Activated naive CD4-positive, alpha-beta T cell treated with anti-CD3 and anti-CD28 coated beads for 36 hours (primary cell): ENCODE data around the gene PYGO1. TPM values are rescaled to one million over a fixed set of nuclear protein-coding genes. Genes with fewer than 3 reads are reported as not detected.

Source experiments
- CTCF ChIA-PET: fragments of 350-600 bp; sonication (Branson Sonifier 250); formaldehyde crosslinking; loops from one replicate; lab custom pipeline; 2021; ENCODE audit warnings: antibody characterized with exemption; lab: Charles Lee
- DNase-seq: peaks from one replicate; pipeline ENCODE4 v3.0.0-alpha.2; 2020
- H3K27ac Mint-ChIP-seq: one replicate; pipeline ENCODE4 v1.8.0; 2021; ENCODE audit warnings: mild to moderate bottlenecking, mixed read lengths
- H3K27me3 Mint-ChIP-seq: one replicate; pipeline ENCODE4 v1.8.0; 2021; ENCODE audit warnings: low read depth, mixed read lengths
- H3K36me3 Mint-ChIP-seq: one replicate; pipeline ENCODE4 v1.8.0; 2021; ENCODE audit warnings: low read depth, mixed read lengths
- H3K4me1 Mint-ChIP-seq: one replicate; pipeline ENCODE4 v1.8.0; 2021; ENCODE audit warnings: low read depth, mixed read lengths
- H3K4me3 Mint-ChIP-seq: one replicate; pipeline ENCODE4 v1.8.0; 2021; ENCODE audit warnings: mild to moderate bottlenecking, moderate library complexity, mixed read lengths
- H3K9me3 Mint-ChIP-seq: one replicate; pipeline ENCODE4 v1.8.0; 2021; ENCODE audit warnings: mixed read lengths
- intact Hi-C: fragments of 100-400 bp; cut with micrococcal nuclease; formaldehyde crosslinking; loops from one replicate; pipeline ENCODE4 v1.15.1; 2023
- total RNA-seq, 2 experiments: library from RNA; stranded (reverse); gene quantifications; one replicate each; pipeline ENCODE4 v1.2.3, GENCODE V29; 2021

Gene PYGO1
- total RNA-seq, 2 experiments from 2014 or later: not detected

DNA sequence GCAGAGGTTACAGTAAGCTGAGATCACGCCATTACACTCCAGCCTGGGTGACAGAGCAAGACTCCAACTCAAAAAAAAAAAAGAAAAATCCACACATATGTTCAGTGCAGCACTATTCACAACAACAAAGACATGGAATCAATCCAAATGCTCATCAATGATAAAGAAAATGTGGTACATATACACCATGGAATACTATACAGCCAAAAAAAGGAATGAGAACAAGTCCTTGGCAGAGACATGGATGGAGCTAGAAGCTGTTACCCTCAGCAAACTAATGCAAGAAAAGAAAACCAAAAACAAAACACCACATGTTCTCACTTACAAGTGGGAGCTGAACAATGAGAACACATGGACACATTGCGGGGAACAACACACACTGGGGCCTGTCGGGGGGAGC, 25.5 kb downstream of the PYGO1 start:
- no peak overlapping the region for H3K27ac Mint-ChIP-seq
- no peaks in the 10 kb centered on the region for H3K4me1 Mint-ChIP-seq
- CTCF ChIA-PET: no interaction called here
- H3K36me3 Mint-ChIP-seq: no peaks in the 10 kb centered on the region
- intact Hi-C loops: no loop called here
- H3K27me3 Mint-ChIP-seq: peaks cover 6% of the 10 kb centered on the region
- H3K4me3 Mint-ChIP-seq: no peak overlapping the region
- H3K9me3 Mint-ChIP-seq: peaks cover 9% of the 10 kb centered on the region
- DNase-seq: no peak

DNA sequence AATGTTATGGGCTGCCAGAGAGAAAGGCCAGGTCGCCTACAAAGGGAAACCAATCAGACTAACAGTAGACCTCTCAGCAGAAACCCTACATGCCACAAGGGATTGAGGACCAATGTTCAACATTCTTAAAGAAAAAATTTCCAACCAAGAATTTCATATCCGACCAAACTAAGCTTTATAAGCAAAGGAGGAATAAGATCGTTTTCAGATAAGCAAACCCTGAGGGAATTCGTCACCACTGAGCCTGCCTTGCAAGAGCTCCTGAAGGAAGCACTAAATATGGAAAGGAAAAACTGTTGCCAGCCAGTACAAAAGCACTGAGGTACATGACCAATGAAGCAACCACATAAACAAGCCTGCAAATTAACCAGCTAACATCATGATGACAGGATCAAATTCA, 33.1 kb downstream of the PYGO1 start:
- H3K27me3 Mint-ChIP-seq: peaks cover 14% of the 10 kb centered on the region
- CTCF ChIA-PET: no interaction called here

DNA sequence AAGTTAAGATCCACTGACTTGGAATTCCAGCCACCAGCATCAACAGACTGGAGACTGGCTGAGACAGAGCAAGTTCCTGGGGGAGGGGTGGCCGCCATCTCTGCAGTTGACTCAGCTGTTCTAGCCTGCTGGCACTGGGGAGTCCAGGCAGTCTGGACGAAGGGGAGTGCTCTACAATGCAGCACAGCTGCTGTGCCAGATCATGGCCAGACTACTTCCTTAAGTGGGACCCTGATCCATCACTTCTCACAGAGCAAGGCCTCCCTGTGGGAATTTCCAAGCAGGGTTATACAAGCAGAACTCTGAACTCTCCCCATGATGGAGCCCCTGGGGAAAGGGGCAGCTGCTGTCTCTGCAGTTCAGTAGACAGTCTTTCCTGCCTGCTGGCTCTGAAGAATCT, 35.2 kb downstream of the PYGO1 start:
- Mint-ChIP-seq H3K4me1 (no peaks in the 10 kb centered on the region), H3K27ac (no peak overlapping the region), H3K27me3 (peaks cover 18% of the 10 kb centered on the region), H3K36me3 (peaks cover 10% of the 10 kb centered on the region), H3K4me3 (no peak overlapping the region), H3K9me3 (peaks cover 24% of the 10 kb centered on the region)
- no peak for DNase-seq
- CTCF ChIA-PET: no interaction called here
- intact Hi-C loops: no loop called here

More for the DNA sequence above, 33.1 kb downstream of the PYGO1 start:
- Mint-ChIP-seq H3K4me1 (no peaks in the 10 kb centered on the region), H3K27ac (no peak overlapping the region), H3K4me3 (no peak overlapping the region), H3K9me3 (peaks cover 25% of the 10 kb centered on the region), H3K36me3 (peaks cover 10% of the 10 kb centered on the region)
- intact Hi-C loops: no loop called here
- DNase-seq: no peak

DNA sequence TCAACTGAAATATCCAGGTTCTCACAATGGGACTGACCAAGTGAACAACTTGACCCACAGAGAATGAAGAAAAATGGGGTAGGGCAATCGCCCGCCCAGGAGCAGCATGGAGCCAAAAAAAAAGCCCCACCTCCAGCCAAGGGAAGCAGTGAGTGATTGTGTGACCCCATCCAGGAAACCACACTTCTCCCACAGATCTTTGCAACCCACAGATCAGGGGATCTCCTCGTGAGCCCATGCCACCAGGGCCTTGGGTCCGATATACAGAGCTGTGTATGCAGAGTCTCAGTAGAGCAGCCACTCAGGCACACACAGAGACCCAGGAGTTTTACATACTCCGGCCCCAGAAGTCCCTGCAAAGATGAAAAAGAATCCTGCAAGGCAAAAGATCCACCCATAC, 35.7 kb downstream of the PYGO1 start:
- no peak for DNase-seq
- no peaks in the 10 kb centered on the region for H3K4me1 Mint-ChIP-seq
- CTCF ChIA-PET: no interaction called here
- H3K9me3 Mint-ChIP-seq: peaks cover 24% of the 10 kb centered on the region
- peaks cover 18% of the 10 kb centered on the region for H3K27me3 Mint-ChIP-seq
- H3K4me3 Mint-ChIP-seq: no peak overlapping the region
- H3K36me3 Mint-ChIP-seq: peaks cover 10% of the 10 kb centered on the region
- intact Hi-C loops: no loop called here
- no peak overlapping the region for H3K27ac Mint-ChIP-seq

DNA sequence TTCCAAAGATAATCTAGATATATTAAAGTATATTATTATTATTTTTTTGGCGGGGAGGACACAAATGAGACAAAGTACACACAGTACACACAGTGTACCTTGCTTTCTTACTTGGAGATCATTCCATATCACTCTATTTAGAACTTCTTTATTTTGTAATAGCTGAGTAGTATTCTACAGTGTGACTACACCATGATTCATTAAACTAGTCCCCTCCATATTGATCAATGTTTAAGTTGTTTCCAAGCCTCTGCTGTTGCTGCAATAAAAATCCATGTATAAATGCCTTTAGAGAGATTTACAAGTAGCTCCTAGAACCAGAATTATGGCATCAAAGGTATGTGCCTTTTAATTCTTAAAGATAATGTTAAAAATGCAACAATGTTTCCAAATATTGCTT, 38.8 kb downstream of the PYGO1 start:
- H3K9me3 Mint-ChIP-seq: peaks cover 5% of the 10 kb centered on the region
- CTCF ChIA-PET: no interaction called here
- H3K27ac Mint-ChIP-seq: no peak overlapping the region
- DNase-seq: no peak
- H3K36me3 Mint-ChIP-seq: peaks cover 2% of the 10 kb centered on the region
- no peaks in the 10 kb centered on the region for H3K4me1 Mint-ChIP-seq
- intact Hi-C loops: no loop called here
- H3K27me3 Mint-ChIP-seq: peaks cover 15% of the 10 kb centered on the region
- no peak overlapping the region for H3K4me3 Mint-ChIP-seq

DNA sequence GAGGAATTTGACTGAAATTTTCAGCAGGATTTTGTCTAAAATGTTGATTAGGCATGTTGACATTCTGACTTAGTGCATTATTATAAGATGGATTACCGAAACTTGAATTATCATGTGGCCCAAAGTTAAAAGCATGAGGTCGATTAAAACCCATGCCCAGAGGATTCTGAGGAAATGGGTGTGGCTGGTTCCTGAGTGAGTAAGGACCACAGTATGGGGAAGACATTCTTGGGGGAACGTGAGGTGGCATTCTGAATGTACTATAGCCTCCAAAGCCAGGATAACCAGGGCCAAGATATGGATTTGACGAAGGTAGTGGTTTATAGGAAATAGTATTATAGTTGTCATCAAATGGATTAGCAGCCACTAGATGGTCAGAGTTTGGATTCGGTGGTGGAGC, 41.4 kb downstream of the PYGO1 start:
- CTCF ChIA-PET: no interaction called here
- no peaks in the 10 kb centered on the region for H3K9me3 Mint-ChIP-seq
- H3K4me1 Mint-ChIP-seq: no peaks in the 10 kb centered on the region
- H3K4me3 Mint-ChIP-seq: no peak overlapping the region
- H3K27me3 Mint-ChIP-seq: peaks cover 13% of the 10 kb centered on the region
- no peak overlapping the region for H3K27ac Mint-ChIP-seq
- no peak for DNase-seq
- intact Hi-C loops: no loop called here
- H3K36me3 Mint-ChIP-seq: no peaks in the 10 kb centered on the region

DNA sequence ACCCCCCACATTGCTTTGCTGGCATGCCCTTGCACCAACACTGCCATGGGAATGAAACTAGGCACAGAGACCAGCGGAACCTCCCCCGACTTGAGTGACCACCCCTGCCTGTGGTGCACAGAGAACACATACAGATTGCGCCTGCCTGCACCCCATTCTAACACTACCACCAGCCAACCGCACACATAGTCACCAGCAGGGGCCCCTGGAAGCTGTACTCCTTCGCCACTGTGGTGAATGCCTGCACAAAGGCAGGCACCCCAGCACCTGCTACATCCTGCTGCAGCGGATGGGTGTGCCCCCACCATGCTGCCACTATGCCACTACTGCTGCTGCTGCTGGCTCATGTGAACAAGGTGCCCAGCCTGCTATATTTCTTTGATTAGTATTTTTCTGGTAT, 52.7 kb downstream of the PYGO1 start:
- Mint-ChIP-seq H3K36me3 (no peaks in the 10 kb centered on the region), H3K9me3 (no peaks in the 10 kb centered on the region), H3K27me3 (no peaks in the 10 kb centered on the region), H3K4me3 (no peak overlapping the region), H3K27ac (no peak overlapping the region), H3K4me1 (no peaks in the 10 kb centered on the region)
- CTCF ChIA-PET: no interaction called here
- intact Hi-C loops: no loop called here
- no peak for DNase-seq

DNA sequence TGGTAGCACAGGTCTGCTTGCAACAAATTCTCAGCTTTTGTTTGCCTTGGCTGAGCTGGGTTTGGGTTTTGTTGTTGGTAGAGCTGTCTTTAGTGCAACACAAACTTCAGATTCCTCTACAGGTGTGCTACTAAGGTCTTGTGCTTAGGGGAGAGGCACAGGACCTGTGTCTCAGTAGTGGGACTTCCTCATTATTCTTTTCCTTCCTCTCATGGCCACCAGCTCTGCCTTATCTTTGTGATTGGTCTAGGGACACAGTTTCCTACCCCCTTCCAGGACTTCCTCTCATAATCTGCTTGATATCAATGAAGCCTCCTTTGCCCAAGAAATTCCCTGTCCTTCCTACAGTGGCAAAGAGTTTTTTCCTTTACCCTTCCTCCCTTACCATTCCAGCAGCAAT, 55.2 kb downstream of the PYGO1 start:
- Mint-ChIP-seq H3K9me3 (no peaks in the 10 kb centered on the region), H3K27me3 (no peaks in the 10 kb centered on the region), H3K36me3 (no peaks in the 10 kb centered on the region), H3K4me1 (no peaks in the 10 kb centered on the region), H3K4me3 (no peak overlapping the region), H3K27ac (no peak overlapping the region)
- CTCF ChIA-PET: interaction anchor here (0.6 kb wide), 1 partner anchor 54 kb away, joined by 3 read pairs; no protein-coding TSS in a partner anchor
- intact Hi-C loops: no loop called here
- DNase-seq: no peak

DNA sequence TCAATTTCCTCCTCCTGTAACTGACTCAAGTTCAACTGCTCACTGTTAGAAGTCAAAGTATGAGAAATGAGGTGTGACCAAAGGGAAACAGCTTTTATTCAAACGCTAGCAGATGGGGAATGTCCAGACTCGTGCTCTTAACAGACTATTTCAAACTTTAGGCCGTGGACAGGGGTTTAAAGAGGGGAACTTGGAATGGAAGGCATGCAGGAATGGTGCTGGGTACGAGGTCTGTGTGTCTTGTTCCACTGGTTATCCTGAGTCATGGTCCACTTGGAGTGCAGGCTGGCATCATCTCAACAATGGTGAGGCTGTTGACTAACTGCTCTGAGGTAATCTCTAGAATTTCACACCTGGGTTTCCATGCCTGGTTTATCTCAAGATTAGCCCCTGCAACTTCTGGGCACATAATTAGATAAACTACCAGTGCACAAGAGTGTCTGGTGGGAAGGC, 57.3 kb downstream of the PYGO1 start:
- no peaks in the 10 kb centered on the region for H3K4me1 Mint-ChIP-seq
- H3K27me3 Mint-ChIP-seq: peaks cover 4% of the 10 kb centered on the region
- H3K36me3 Mint-ChIP-seq: no peaks in the 10 kb centered on the region
- DNase-seq: no peak
- H3K9me3 Mint-ChIP-seq: no peaks in the 10 kb centered on the region
- intact Hi-C loops: no loop called here
- CTCF ChIA-PET: no interaction called here
- no peak overlapping the region for H3K27ac Mint-ChIP-seq
- no peak overlapping the region for H3K4me3 Mint-ChIP-seq

DNA sequence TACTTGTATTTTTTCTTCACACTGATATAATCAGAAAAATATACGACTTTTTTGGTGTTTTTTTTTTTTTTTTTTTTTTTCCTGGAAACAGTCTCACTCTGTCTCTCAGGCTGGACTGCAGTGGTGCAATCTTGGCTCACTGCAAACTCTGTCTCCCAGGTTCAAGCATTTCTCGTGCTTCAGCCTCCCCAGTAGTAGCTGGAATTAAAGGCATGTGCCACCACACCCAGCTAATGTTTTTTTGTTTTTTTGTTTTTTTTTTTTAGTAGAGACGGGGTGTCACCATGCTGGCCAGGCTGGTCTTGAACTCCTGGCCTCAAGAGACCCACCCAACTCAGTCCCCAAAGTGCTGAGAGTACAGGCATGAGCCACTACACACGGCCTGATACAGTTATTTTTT, 59.3 kb downstream of the PYGO1 start:
- Mint-ChIP-seq H3K27ac (no peak overlapping the region), H3K4me3 (no peak overlapping the region), H3K27me3 (peaks cover 15% of the 10 kb centered on the region), H3K36me3 (no peaks in the 10 kb centered on the region), H3K9me3 (no peaks in the 10 kb centered on the region), H3K4me1 (no peaks in the 10 kb centered on the region)
- intact Hi-C loops: loop anchor here (10.0 kb wide), 1 partner anchor 316 kb away; no protein-coding TSS in a partner anchor
- DNase-seq: no peak
- CTCF ChIA-PET: interaction anchor here (0.8 kb wide), 1 partner anchor 317 kb away, joined by 6 read pairs; no protein-coding TSS in a partner anchor

DNA sequence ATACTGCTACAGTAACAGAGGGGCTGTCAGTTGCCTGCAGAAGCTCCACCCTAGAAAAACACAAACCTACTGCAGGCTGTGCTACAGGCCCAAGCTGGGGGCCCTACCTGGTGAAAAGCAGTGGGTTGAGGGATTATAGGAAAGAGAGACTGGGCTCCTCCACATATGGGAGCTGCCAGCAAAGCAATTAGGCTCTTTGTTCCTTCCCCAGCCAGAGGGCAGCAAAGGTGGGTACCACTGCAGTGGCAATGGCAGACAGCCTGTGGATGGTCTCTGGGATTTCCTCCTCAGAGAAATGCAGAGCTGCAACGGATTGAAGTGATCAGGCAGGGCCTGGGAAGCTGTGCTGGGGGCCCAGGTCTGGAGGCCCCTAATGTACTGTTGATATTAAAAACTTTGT, 61.0 kb downstream of the PYGO1 start:
- CTCF ChIA-PET: interaction anchor here (0.6 to 1.8 kb wide), 10 partner anchors 11 to 874 kb away, joined by 3 to 8 read pairs (median 4); no protein-coding TSS in a partner anchor
- Mint-ChIP-seq H3K27me3 (peaks cover 24% of the 10 kb centered on the region), H3K27ac (no peak overlapping the region), H3K9me3 (no peaks in the 10 kb centered on the region), H3K36me3 (no peaks in the 10 kb centered on the region), H3K4me1 (no peaks in the 10 kb centered on the region), H3K4me3 (no peak overlapping the region)
- intact Hi-C loops: loop anchor here (10.0 kb wide), 1 partner anchor 318 kb away; no protein-coding TSS in a partner anchor
- DNase-seq: no peak

DNA sequence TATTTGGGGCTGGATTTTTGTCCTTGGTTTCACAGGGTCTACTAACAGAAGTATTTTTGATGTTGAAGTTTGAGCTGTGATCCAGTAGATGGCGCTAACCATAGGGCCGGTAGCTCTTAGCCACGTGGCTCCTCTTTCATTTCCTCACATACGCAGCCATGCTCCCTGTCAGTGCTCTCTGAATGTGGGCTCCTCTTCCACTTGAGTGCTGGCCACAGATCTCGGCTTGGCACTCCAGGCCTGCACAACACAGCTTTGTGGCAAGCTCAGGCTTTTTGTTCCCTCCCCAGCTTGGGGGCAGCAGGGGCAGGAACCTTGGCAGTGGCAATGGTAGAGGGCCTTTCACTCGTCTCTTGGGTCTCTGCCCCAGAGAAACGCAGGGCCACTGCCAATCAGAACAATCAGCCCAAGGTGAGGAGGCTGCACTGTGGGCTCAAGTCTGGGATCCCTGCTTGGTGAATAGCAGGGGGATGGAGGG, 61.5 kb downstream of the PYGO1 start:
- H3K27ac Mint-ChIP-seq: no peak overlapping the region
- peaks cover 24% of the 10 kb centered on the region for H3K27me3 Mint-ChIP-seq
- H3K4me3 Mint-ChIP-seq: no peak overlapping the region
- H3K36me3 Mint-ChIP-seq: no peaks in the 10 kb centered on the region
- H3K9me3 Mint-ChIP-seq: no peaks in the 10 kb centered on the region
- DNase-seq: peak; percentile 31
- H3K4me1 Mint-ChIP-seq: no peaks in the 10 kb centered on the region
- intact Hi-C loops: loop anchor here (1.0 to 10.0 kb wide), 2 partner anchors 115 to 318 kb away; no protein-coding TSS in a partner anchor
- CTCF ChIA-PET: interaction anchor here (0.6 to 1.8 kb wide), 14 partner anchors 9 to 874 kb away, joined by 3 to 8 read pairs (median 4); no protein-coding TSS in a partner anchor

DNA sequence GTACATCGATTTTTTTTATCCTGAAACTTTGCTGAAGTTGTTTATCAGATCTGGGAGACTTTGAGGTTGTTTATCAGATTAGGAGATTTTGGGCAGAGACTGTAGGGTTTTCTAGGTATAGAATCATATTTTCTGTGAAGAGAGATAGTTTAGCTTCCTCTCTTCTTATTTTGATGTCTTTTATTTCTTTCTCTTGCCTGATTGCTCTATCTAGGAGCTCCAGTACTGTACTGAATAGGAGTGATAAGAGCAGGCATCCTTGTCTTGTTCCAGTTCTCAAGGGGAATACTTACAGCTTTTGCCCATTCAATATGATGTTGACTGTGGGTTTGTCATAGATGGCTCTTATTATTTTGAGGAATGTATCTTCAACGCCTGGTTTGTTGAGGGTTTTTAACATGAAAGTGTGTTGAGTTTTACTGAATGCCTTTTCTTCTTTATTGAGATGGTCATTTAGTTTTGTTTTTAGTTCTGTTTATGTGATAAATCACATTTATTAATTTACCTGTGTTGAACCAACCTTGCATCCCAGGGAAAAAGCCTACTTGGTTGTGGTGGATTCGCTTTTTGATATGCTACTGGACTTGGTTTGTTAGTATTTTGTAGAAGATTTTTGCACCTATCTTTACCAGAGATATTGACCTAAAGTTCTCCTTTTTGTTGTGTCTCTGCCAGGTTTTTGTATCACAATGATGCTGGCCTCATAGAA, 65.2 kb downstream of the PYGO1 start:
- CTCF ChIA-PET: interaction anchor here (0.7 to 1.5 kb wide), 2 partner anchors 9 to 252 kb away, joined by 3 to 6 read pairs; no protein-coding TSS in a partner anchor
- peaks cover 29% of the 10 kb centered on the region for H3K27me3 Mint-ChIP-seq

More for the DNA sequence above, 65.2 kb downstream of the PYGO1 start:
- no peaks in the 10 kb centered on the region for H3K36me3 Mint-ChIP-seq
- intact Hi-C loops: loop anchor here (10.0 kb wide), 1 partner anchor 322 kb away; no protein-coding TSS in a partner anchor
- no peaks in the 10 kb centered on the region for H3K4me1 Mint-ChIP-seq
- no peaks in the 10 kb centered on the region for H3K9me3 Mint-ChIP-seq
- H3K4me3 Mint-ChIP-seq: no peak overlapping the region
- DNase-seq: no peak
- H3K27ac Mint-ChIP-seq: no peak overlapping the region
